HUES64 (cell line): Measurements from ENCODE around the gene PRR30.

Experiments
- H3K27ac ChIP-seq: 2 replicates; pipeline ENCODE4 v1.7.0; 2013; ENCODE audit warnings: low read depth, low read length, inconsistent platforms
- H3K27me3 ChIP-seq: 2 replicates; pipeline ENCODE4 v1.6.1; 2013; ENCODE audit warnings: mild to moderate bottlenecking, low read length; ENCODE audit not compliant: insufficient read depth
- H3K36me3 ChIP-seq: 2 replicates; pipeline ENCODE4 v1.6.1; 2013; ENCODE audit warnings: mild to moderate bottlenecking, low read length; ENCODE audit not compliant: insufficient read depth
- H3K4me1 ChIP-seq: 2 replicates; pipeline ENCODE4 v1.6.1; 2013; ENCODE audit warnings: mild to moderate bottlenecking, low read length, moderate library complexity; ENCODE audit not compliant: insufficient read depth
- H3K4me3 ChIP-seq: 2 replicates; pipeline ENCODE4 v1.5.1; 2013; ENCODE audit warnings: mild to moderate bottlenecking, low read length, moderate library complexity
- H3K9ac ChIP-seq: 2 replicates; pipeline ENCODE4 v1.6.1; 2013; ENCODE audit warnings: mild to moderate bottlenecking, low read depth, low read length
- H3K9me3 ChIP-seq: 2 replicates; pipeline ENCODE4 v1.6.1; 2013; ENCODE audit warnings: low read depth, low read length; ENCODE audit not compliant: insufficient read depth
- WGBS: fragments of 150-250, 120-280 bp; methylation state at CpG from one replicate; pipeline ENCODE4 v1.1.7; 2013; ENCODE audit warnings: missing lambda C conversion rate; 5-methylcytosine and 5-hydroxymethylcytosine counted together

PRR30 gene

DNA sequence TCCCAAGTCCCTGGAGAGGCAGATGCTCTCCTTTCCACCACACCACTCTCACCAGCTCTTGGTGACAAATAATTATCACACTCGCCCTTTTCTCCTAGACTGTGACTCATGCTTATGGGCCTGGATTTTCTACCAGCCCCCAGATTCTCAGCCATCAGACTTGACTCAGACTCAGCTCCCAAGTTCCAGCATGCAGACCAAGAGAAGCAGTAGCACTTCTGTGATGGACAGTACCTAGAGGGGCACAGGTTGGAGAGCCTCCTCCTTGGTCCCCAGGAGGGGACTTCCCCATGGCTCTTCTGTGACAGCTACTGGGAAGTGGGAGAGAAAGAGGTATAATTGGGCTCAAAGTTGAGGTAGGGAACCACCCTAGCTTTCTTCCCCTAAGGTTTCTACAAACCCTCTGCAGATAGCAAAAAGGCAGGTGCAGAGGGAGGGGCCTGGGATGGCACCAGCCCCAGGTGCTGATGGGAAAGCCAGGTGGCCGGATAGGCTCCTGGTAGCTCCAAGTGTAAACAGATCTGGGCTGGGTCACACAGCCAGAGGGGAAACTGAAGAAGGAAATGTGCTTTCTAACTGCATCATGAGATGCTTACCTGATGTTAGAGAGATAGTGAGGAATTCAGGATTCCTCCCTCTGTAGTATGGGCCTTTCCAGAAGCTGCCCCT is 13.7 kb upstream of the PRR30 start:
- Histone ChIP-seq H3K27ac (no peak overlapping the region), H3K4me3 (no peak overlapping the region), H3K27me3 (no peaks in the 10 kb centered on the region), H3K9me3 (no peaks in the 10 kb centered on the region), H3K4me1 (no peaks in the 10 kb centered on the region), H3K36me3 (no peaks in the 10 kb centered on the region), H3K9ac (no peak overlapping the region)
- 87% methylated on average over 2 of the region's 2 CpGs for WGBS

DNA sequence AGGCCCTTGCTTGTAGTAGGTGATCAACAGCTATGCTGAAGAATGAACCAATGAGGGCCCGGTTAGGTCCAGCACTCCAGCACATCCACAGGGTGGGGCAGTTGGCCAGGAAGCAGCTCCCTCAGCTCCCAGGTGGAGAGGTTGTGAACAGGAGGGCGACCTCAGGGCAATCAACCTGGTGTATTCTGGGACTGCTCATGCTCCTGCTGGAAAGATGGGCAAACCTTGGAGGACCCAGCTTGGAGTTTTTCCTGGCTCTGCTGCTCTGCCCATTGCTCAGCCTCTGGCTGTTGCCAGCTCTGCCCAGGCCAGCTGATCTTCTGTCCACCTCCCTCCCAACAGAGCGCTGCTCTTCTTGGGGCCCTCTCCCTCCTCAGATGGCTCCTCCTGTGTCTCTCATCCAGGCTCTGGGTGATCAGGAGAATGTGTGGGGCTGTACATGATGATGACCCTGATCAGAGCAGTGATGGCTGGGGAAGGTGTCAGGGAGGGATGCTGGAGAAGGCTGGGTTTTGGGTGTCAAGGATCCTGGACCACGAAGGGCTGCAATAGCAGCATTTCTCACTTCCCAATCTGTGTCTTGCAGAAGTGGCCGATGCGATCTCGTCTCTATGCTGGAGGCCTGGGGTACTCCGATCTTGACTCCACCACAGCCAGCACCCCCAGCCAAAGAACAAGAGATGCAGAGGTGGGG is 13.0 kb upstream of the PRR30 start:
- H3K4me1 ChIP-seq: no peaks in the 10 kb centered on the region
- no peak overlapping the region for H3K27ac ChIP-seq
- H3K27me3 ChIP-seq: no peaks in the 10 kb centered on the region
- no peak overlapping the region for H3K4me3 ChIP-seq
- H3K36me3 ChIP-seq: no peaks in the 10 kb centered on the region
- no peaks in the 10 kb centered on the region for H3K9me3 ChIP-seq
- no peak overlapping the region for H3K9ac ChIP-seq
- 86% methylated on average over 8 of the region's 8 CpGs for WGBS

DNA sequence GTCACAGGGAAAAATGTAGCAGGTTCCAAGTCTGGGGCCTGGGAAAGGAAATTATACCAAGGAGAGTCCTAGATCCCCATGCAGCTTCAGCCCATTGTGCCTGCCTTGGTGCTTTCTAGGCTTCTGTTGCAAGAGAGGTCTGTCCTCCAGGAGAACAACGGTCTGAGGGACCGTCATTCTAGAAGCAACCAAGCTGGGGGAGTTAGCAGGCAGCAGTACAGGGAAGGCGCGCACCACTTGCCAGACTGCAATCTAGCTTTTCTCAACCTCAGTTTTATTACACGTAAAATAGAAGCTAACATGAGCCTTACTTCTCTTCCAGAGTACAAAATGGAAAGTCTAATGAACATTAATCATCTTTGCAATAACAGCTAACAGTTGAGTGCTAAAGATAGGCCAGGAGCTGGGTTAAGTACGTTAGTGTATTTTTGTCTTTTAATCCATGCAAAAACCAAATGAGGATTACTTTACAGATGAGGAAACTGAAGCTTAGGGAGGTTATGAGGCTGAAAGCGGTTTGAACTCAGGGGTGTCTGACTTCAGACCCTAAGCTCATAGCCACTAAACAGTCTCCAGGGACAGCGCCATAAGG is 11.5 kb upstream of the PRR30 start:
- Histone ChIP-seq H3K4me3 (no peak overlapping the region), H3K36me3 (no peaks in the 10 kb centered on the region), H3K9ac (no peak overlapping the region), H3K4me1 (no peaks in the 10 kb centered on the region), H3K9me3 (no peaks in the 10 kb centered on the region), H3K27me3 (no peaks in the 10 kb centered on the region), H3K27ac (no peak overlapping the region)
- 90% methylated on average over 7 of the region's 8 CpGs for WGBS

DNA sequence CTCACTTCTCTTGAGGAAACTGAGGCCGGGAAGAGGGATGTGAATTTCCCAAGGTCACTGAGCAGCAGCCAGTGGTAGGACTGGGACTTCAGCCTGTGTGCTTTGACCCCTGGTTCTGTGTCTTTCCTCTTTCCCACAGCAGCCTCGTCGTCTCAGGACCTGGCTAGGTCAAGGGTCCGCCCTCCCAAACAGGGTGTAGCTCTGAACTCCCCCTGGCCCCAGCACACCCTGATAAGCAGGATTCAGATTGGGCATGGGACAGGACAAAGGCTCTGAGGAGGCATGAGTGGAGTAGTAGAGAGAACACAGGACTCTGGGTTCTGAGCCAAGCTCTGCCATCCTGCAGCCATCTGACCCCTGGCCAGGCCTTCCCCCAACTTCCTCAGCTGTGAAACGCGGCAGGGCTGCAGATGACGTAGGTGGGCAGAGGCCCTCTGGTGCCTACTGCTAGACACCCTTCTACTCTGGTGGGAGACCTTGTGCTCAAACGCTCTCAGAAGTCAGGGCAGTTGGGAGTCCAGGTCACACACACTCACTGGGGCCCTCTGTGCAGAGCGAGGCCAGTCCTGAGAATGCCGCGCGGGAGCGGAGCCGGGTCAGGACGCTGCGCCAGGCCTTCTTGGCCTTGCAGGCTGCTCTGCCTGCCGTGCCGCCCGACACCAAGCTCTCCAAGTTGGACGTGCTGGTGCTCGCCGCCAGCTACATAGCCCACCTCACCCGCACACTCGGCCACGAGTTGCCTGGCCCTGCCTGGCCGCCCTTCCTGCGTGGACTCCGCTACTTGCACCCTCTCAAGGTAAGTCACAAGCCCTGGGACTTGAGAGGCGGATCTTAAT is 10.6 kb upstream of the PRR30 start:
- no peaks in the 10 kb centered on the region for H3K27me3 ChIP-seq
- WGBS: 94% methylated on average over 29 of the region's 29 CpGs
- H3K9ac ChIP-seq: no peak overlapping the region
- H3K27ac ChIP-seq: no peak overlapping the region
- H3K9me3 ChIP-seq: no peaks in the 10 kb centered on the region
- no peaks in the 10 kb centered on the region for H3K36me3 ChIP-seq
- H3K4me3 ChIP-seq: no peak overlapping the region
- H3K4me1 ChIP-seq: no peaks in the 10 kb centered on the region

DNA sequence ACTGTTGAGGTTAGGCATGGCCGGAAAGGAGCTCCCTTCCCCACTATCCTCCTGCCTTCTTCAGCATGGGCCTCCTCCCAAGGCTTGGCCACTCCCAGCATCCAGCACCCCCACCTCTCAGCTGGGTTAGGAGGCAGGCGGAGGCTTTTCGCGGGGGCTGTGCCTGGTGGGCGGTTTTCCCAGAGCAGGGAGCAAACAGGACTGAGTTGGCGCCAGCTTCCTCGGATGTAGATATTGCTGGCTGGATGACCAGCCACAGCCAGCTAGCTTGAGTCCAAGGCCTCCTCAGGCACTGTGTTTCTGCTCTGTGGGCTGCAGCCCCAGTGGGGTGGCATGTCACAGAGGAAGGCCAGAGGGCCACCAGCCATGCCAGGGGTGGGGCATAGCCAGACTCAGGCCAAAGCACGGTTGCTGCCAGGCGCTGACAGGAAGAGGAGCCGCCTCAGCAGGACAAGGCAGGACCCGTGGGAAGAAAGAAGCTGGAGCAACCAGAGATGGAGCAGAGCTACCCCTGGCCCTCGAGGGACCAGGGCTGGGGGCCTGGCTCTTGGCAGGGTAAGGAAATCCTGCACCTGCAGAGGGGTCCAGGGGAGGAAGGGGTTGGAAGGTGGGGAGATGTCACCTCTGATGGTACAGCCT is 9.7 kb upstream of the PRR30 start, which contains the start of gene TCF23:
Gene TCF23 (plus strand): TSS at position 204 of the 639 bp plus-strand sequence. CDS start 130 bp downstream, at position 334.
- 89% methylated on average over 12 of the region's 12 CpGs for WGBS
- Histone ChIP-seq H3K9me3 (no peaks in the 10 kb centered on the region), H3K4me3 (no peak within 1 kb of the TSS), H3K9ac (no peak within 1 kb of the TSS), H3K27me3 (no peaks in the 10 kb centered on the region), H3K4me1 (no peaks in the 10 kb centered on the region), H3K27ac (no peak within 1 kb of the TSS), H3K36me3 (no peaks in the 10 kb centered on the region)

DNA sequence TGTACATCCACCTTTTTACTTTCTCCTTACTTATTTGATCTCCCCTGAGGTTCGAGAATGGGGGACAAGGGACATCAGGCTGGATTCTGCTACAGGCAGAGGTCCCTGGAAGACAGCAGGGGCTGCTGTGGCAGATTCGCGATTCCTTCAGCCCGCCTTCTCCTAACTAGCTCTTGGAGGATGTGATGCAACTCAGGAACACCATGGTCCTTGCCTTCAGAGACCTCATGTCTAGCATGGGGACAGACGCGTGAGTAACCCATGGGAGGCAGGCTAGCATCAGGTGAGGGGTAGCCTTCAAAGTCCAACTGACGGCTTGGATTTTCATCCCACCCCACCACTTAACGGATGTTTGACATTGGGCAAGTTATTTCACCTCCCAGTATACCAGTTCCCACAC is 8.7 kb upstream of the PRR30 start:
- Histone ChIP-seq H3K27ac (no peak overlapping the region), H3K4me3 (no peak overlapping the region), H3K9me3 (no peaks in the 10 kb centered on the region), H3K4me1 (no peaks in the 10 kb centered on the region), H3K27me3 (no peaks in the 10 kb centered on the region), H3K36me3 (no peaks in the 10 kb centered on the region), H3K9ac (no peak overlapping the region)
- 93% methylated on average over 8 of the region's 8 CpGs for WGBS

DNA sequence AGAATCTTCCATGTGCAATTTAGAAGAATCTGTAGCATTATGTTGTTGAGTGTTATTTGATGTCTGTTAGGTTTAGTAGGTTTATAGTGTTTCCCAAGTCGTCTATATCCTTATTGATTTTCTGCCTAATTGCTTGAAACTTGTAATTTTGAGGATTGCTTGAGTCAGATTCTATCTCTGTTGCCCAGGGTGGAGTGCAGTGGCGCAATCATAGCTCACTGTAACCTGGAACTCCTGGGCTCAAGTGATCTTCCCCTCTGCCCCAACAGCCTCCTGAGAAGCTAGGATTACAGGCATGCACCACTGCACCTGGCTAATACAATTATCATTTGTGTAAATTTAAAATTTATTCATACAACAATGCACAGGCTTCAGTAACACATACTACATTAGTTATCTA is 6.5 kb upstream of the PRR30 start:
- no peaks in the 10 kb centered on the region for H3K36me3 ChIP-seq
- H3K9me3 ChIP-seq: no peaks in the 10 kb centered on the region
- H3K27ac ChIP-seq: no peak overlapping the region
- H3K27me3 ChIP-seq: no peaks in the 10 kb centered on the region
- no peaks in the 10 kb centered on the region for H3K4me1 ChIP-seq
- H3K9ac ChIP-seq: no peak overlapping the region
- WGBS: 95% methylated on average over 2 of the region's 2 CpGs
- H3K4me3 ChIP-seq: no peak overlapping the region

DNA sequence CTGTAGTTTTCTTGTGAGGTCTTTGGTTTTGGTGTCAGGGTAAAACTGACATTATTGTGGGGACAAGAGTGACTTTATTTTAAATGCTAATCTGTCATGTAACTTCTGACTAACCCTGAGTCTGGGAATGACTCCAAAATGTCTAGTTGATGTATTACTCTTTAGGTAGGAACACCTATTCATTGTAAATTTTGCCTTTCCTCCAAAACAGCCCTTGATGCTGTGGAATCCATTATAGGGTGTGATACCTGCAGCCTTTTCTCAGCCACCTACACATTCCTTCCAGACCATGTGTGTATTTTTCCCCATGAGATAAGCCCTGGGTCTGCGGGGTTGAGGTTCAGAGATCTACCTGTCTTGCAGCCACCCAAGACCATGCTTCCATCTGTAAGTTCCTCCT is 4.1 kb upstream of the PRR30 start:
- Histone ChIP-seq H3K27me3 (no peaks in the 10 kb centered on the region), H3K27ac (no peak overlapping the region), H3K4me1 (no peaks in the 10 kb centered on the region), H3K4me3 (no peak overlapping the region), H3K9me3 (no peaks in the 10 kb centered on the region), H3K36me3 (no peaks in the 10 kb centered on the region), H3K9ac (no peak overlapping the region)
- WGBS: 93% methylated on average over 1 of the region's 1 CpG

DNA sequence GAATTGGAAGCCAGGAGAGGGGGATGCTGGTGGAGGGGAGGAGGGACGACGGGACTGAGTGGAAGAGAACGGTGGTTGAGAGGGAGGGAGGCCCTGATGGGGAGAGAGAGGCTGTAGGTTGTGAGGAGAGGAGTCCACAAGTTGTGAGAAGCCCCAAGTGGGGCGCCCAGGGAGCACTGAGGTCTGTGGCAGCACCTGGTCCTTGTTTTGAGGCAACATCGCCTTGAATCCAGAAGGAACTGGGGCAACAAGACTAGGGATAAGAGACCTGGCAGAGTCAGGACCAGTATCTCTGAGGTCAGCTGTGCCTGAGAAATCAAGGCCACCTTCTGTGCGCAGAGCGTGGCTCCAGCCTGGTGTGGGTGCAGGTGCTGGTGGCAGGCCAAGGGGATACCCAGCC is 1.1 kb downstream of the PRR30 start:
- 87% methylated on average over 7 of the region's 7 CpGs for WGBS
- Histone ChIP-seq H3K9ac (no peak overlapping the region), H3K4me3 (no peak overlapping the region), H3K9me3 (no peaks in the 10 kb centered on the region), H3K4me1 (peaks cover 3% of the 10 kb centered on the region; the same call in 1 of the 2 replicates), H3K27ac (no peak overlapping the region), H3K27me3 (no peaks in the 10 kb centered on the region), H3K36me3 (peaks cover under 1% of the 10 kb centered on the region; the same call in 1 of the 2 replicates)

DNA sequence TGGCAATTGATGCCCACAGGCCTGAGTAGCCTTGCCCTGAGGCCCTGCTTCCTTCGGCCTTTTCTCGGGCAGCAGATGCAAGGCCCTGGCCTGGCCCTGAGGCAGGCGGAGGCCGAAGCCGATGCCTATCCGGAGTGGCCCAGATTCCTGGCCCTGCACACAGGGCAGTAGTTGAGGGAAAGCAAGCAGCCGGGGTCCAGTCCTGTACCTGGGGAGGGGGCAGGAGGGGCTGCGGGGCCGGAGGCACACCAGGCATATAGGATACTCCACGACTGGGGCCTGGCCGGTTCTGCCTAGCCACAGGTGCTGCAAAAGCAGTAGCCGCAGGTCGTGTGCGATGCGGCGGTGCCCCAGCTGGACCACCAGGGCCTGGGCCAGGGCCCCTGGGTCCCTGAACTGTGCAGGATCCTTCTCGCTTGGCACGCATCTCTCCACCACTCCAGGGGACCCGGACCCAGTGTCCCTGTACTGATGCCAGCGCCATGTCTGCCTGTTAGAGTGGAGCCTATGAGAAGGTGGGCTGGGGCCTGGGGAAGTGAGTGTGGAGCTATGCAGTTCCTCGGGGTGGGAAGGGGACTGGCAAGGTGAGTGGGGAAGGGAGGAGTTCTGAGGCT is 1.8 kb downstream of the PRR30 start:
- H3K9ac ChIP-seq: no peak overlapping the region
- peaks cover 5% of the 10 kb centered on the region; the same call in 1 of the 2 replicates for H3K4me1 ChIP-seq
- H3K9me3 ChIP-seq: no peaks in the 10 kb centered on the region
- peaks cover 7% of the 10 kb centered on the region for H3K36me3 ChIP-seq
- no peak overlapping the region for H3K4me3 ChIP-seq
- H3K27ac ChIP-seq: no peak overlapping the region
- H3K27me3 ChIP-seq: no peaks in the 10 kb centered on the region
- 94% methylated on average over 21 of the region's 21 CpGs for WGBS
